RWPE2 (cell line): Measurements from ENCODE around the gene CD93.

Experiments
- ATAC-seq: fragments of 200-7000 bp; cut with Tn5 transposase; 3 replicates; pipeline ENCODE4 v1.9.1; 2021; ENCODE audit warnings: low read depth
- DNase-seq: peaks from one replicate; pipeline ENCODE4 v3.0.0-alpha.2; 2020; ENCODE audit warnings: low spot score
- H3K27ac ChIP-seq: fragments of 450-650 bp; 2 replicates; pipeline ENCODE4 v1.5.1; 2017; ENCODE audit warnings: mild to moderate bottlenecking; ENCODE audit not compliant: poor library complexity, severe bottlenecking
- H3K27me3 ChIP-seq: fragments of 250-450 bp; sonication (Bioruptor Pico); 2 replicates; pipeline ENCODE4 v1.5.1; 2021; ENCODE audit warnings: mild to moderate bottlenecking, moderate library complexity; ENCODE audit not compliant: insufficient read depth, poor library complexity, severe bottlenecking
- H3K36me3 ChIP-seq: fragments of 250-450 bp; sonication (Bioruptor Pico); 2 replicates; pipeline ENCODE4 v1.5.1; 2020; ENCODE audit warnings: low read depth, mild to moderate bottlenecking, moderate library complexity
- H3K4me1 ChIP-seq: fragments of 250-450 bp; sonication (Bioruptor Pico); 2 replicates; pipeline ENCODE4 v1.5.1; 2021; ENCODE audit warnings: mild to moderate bottlenecking, moderate library complexity; ENCODE audit not compliant: insufficient read depth, poor library complexity, severe bottlenecking
- H3K4me3 ChIP-seq: fragments of 250-450 bp; sonication (Bioruptor Pico); 2 replicates; pipeline ENCODE4 v1.5.1; 2021; ENCODE audit warnings: mild to moderate bottlenecking, moderate library complexity; ENCODE audit not compliant: severe bottlenecking
- H3K9me3 ChIP-seq: fragments of 250-450 bp; sonication (Bioruptor Pico); 2 replicates; pipeline ENCODE4 v1.5.1; 2021; ENCODE audit warnings: mild to moderate bottlenecking, moderate library complexity; ENCODE audit not compliant: severe bottlenecking
- CTCF ChIP-seq: fragments of 450-650 bp; IDR thresholded peaks from one replicate; pipeline ENCODE4 v1.5.1; 2017; ENCODE audit warnings: mild to moderate bottlenecking, moderate library complexity; ENCODE audit not compliant: poor library complexity, severe bottlenecking

CD93 gene, protein sequence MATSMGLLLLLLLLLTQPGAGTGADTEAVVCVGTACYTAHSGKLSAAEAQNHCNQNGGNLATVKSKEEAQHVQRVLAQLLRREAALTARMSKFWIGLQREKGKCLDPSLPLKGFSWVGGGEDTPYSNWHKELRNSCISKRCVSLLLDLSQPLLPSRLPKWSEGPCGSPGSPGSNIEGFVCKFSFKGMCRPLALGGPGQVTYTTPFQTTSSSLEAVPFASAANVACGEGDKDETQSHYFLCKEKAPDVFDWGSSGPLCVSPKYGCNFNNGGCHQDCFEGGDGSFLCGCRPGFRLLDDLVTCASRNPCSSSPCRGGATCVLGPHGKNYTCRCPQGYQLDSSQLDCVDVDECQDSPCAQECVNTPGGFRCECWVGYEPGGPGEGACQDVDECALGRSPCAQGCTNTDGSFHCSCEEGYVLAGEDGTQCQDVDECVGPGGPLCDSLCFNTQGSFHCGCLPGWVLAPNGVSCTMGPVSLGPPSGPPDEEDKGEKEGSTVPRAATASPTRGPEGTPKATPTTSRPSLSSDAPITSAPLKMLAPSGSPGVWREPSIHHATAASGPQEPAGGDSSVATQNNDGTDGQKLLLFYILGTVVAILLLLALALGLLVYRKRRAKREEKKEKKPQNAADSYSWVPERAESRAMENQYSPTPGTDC

DNA sequence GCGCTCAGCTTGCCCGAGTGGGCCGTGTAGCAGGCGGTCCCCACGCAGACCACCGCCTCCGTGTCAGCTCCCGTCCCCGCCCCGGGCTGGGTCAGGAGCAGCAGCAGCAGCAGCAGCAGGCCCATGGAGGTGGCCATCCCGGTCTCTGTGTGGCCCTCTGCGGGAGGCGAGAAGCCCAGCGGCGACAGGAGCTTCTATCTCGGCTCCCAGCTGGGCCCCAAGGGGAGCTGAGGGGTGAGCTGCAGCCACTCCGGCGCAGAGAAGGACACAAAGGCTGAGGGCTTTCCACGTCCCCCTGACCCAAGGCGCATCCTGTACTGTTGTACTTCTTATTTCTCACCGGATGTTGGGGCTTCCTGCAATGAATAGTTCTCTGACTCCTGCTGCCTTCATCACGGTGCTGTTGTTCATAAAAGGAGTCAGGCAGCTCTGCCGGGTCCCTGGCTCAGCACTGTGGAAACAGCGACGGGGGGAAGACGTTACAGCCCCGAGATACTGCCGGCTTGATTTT, at the start of gene CD93:
Gene CD93, minus strand, starts transcription at position 269 of the 511 bp plus-strand sequence. Its CDS starts 132 bp downstream, at position 137.
- peaks cover 12% of the 10 kb centered on the region for H3K4me1 ChIP-seq
- no peak for TF ChIP-seq CTCF
- DNase-seq, result no peak
- H3K36me3 ChIP-seq, result no peaks in the 10 kb centered on the region
- no peak within 1 kb of the TSS for H3K27ac ChIP-seq
- H3K4me3 ChIP-seq, result no peak within 1 kb of the TSS
- no peaks in the 10 kb centered on the region for H3K9me3 ChIP-seq
- no peaks in the 10 kb centered on the region for H3K27me3 ChIP-seq
- no peak for ATAC-seq

DNA sequence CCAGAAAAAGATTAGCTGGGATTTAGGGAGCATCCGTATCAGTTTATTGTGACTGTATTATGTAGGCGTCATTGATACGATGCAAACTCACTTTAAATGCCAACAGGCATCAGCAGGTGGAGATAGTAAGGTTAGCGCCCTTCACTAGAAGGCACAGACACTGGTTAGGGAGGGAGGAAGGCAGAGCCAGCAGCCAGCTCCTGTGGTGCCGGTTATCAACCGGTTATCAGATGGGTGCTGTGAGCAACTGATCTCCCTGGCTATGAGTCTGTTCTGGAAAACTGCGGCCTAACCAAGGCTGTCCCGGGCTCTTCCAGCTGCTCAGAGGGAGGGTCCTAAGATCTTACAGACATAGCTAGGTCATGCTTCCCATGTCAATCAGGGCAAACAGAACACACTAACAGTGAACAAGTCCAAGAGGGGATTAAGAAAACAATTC, 47.5 kb upstream of the CD93 start:
- Histone ChIP-seq H3K27me3 (no peaks in the 10 kb centered on the region), H3K36me3 (no peaks in the 10 kb centered on the region), H3K4me3 (no peak overlapping the region), H3K9me3 (no peaks in the 10 kb centered on the region), H3K27ac (no peak overlapping the region), H3K4me1 (peaks cover 21% of the 10 kb centered on the region)
- ATAC-seq (no peak), DNase-seq (no peak)
- TF ChIP-seq CTCF, result no peak

DNA sequence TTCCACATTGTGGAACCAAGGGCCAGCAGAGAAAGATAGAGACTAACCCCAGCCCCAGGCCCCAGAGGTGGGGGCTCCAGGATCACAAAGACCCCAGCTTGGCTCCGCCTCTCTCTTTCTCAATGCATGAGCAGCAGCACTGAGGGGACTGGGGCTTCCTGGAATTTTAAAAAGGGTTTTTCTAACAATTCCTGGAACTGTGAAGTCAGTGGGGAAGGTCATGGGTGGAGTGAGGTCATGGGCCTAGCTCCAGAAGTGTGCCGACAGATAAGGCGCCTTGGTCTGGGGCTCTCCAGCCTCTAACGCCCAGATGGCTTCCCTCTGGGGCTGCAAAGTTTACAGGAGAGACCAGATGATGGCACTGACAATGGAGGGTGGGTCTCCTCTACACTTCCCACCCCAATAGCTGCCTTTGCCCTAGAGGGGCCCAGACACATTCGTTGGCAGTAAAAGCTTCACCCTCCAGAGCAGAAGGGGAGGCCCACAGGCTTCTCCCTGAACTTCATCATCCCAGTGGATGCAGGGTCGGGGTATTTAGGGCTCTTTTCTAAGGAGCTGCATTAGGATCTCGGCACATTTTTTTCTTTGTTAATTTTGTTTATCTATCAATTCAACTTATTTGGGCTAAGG, 46.9 kb upstream of the CD93 start:
- Histone ChIP-seq H3K4me1 (peaks cover 19% of the 10 kb centered on the region), H3K27ac (no peak overlapping the region), H3K27me3 (no peaks in the 10 kb centered on the region), H3K36me3 (no peaks in the 10 kb centered on the region), H3K9me3 (no peaks in the 10 kb centered on the region), H3K4me3 (no peak overlapping the region)
- peak; percentile 16 for DNase-seq
- ATAC-seq, result no peak
- TF ChIP-seq CTCF, result no peak

DNA sequence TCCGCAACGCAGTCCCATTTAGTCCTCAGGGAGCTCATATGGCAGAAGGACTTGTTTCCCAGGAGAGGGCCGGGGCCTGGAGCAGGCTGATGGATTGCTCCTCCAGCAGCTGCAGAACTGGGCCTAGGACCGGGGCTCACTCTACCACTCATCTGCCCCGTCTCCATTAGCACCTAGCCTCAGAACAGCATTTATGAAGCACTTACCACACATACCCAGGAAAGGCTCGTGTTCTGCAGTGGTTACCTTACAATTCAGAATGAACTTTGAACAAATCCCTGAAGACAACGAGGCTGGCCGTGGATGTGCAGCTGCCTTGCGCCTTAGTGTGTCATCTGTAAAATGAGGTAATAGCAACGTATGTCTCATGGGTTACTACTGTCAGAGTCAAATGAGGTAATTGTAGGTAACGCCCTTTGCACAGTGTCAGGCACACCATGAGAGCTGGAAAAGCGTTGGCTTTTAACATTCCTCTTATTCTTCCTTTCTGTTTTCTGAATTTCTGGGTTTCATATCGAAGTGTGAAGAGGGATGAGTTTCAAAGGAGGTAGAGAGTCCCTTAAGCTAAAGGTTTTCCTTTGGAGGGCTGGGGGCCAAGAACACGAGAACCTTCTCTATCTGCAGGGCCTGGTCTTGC, 46.3 kb upstream of the CD93 start:
- no peak overlapping the region for H3K27ac ChIP-seq
- peaks cover 14% of the 10 kb centered on the region for H3K4me1 ChIP-seq
- TF ChIP-seq CTCF, result no peak
- H3K27me3 ChIP-seq, result no peaks in the 10 kb centered on the region
- ATAC-seq (no peak), DNase-seq (peak; percentile 25)
- no peaks in the 10 kb centered on the region for H3K36me3 ChIP-seq
- H3K9me3 ChIP-seq, result no peaks in the 10 kb centered on the region
- H3K4me3 ChIP-seq, result no peak overlapping the region
